Mesenchymal stem cell (in vitro differentiated cells and primary cell): ENCODE results near the gene DRAXIN.

ENCODE experiments used
- DNase-seq: peaks from one replicate; pipeline ENCODE4 v3.0.0-alpha.2; 2013
- H2AFZ ChIP-seq: one replicate; pipeline ENCODE4 v1.6.1; 2013; ENCODE audit warnings: low read depth, mild to moderate bottlenecking, control low read depth, inconsistent platforms, low read length, moderate library complexity
- H2AK5ac ChIP-seq: 2 replicates; pipeline ENCODE4 v1.6.1; 2013; ENCODE audit warnings: low read length, moderate library complexity, mild to moderate bottlenecking, inconsistent platforms; ENCODE audit not compliant: severe bottlenecking
- H2BK120ac ChIP-seq: one replicate; pipeline ENCODE4 v1.6.1; 2013; ENCODE audit warnings: low read depth, mild to moderate bottlenecking, inconsistent platforms, low read length, moderate library complexity
- H2BK12ac ChIP-seq, 2 experiments: one replicate each; pipeline ENCODE4 v1.6.1; 2013; ENCODE audit warnings: inconsistent platforms in 2 of 2, low read length in 2 of 2, mild to moderate bottlenecking in 2 of 2, moderate library complexity in 2 of 2, control low read depth in 1 of 2
- H2BK15ac ChIP-seq: one replicate; pipeline ENCODE4 v1.6.1; 2013; ENCODE audit warnings: mild to moderate bottlenecking, low read depth, inconsistent platforms; ENCODE audit not compliant: poor library complexity, severe bottlenecking
- H2BK5ac ChIP-seq: 2 replicates; pipeline ENCODE4 v1.6.1; 2013; ENCODE audit warnings: low read depth, mild to moderate bottlenecking, low read length, control low read depth, inconsistent platforms; ENCODE audit not compliant: poor library complexity, severe bottlenecking
- H3K14ac ChIP-seq, 2 experiments: one replicate each; pipeline ENCODE4 v1.6.1; 2013; ENCODE audit warnings: inconsistent platforms in 2 of 2, low read length in 2 of 2, control low read depth in 1 of 2, mild to moderate bottlenecking in 1 of 2, moderate library complexity in 1 of 2
- H3K18ac ChIP-seq, 2 experiments: one replicate each; pipeline ENCODE4 v1.6.1; 2013; ENCODE audit warnings: inconsistent platforms in 2 of 2, low read length in 2 of 2, control low read depth in 1 of 2, low read depth in 1 of 2, mild to moderate bottlenecking in 1 of 2
- H3K23ac ChIP-seq, 2 experiments: one replicate each; pipeline ENCODE4 v1.6.1; 2013; ENCODE audit warnings: inconsistent platforms in 2 of 2, low read length in 2 of 2, mild to moderate bottlenecking in 2 of 2, moderate library complexity in 2 of 2, control low read depth in 1 of 2
- H3K27ac ChIP-seq: 2 replicates; pipeline ENCODE4 v1.5.1; 2013; ENCODE audit warnings: mild to moderate bottlenecking, moderate library complexity, low read length, control low read depth, inconsistent platforms; ENCODE audit not compliant: poor library complexity, severe bottlenecking
- H3K27me3 ChIP-seq, 2 experiments: 2 replicates each; pipeline versions ENCODE4 v1.6.1 to v1.7.0; 2013; ENCODE audit warnings: low read length in 2 of 2, mild to moderate bottlenecking in 2 of 2, moderate library complexity in 2 of 2, control low read depth in 1 of 2, inconsistent platforms in 1 of 2; ENCODE audit not compliant: control insufficient read depth in 1 of 2, insufficient read depth in 1 of 2
- H3K36me3 ChIP-seq, 2 experiments: 2 replicates each; pipeline versions ENCODE4 v1.6.1 to v1.7.0; 2013; ENCODE audit warnings: low read length in 2 of 2, control low read depth in 1 of 2, inconsistent platforms in 1 of 2, low read depth in 1 of 2, mild to moderate bottlenecking in 1 of 2; ENCODE audit not compliant: insufficient read depth in 2 of 2, control insufficient read depth in 1 of 2
- H3K4ac ChIP-seq, 2 experiments: one replicate each; pipeline ENCODE4 v1.6.1; 2013; ENCODE audit warnings: inconsistent platforms in 2 of 2, low read length in 2 of 2, mild to moderate bottlenecking in 2 of 2, moderate library complexity in 2 of 2, control low read depth in 1 of 2, low read depth in 1 of 2
- H3K4me1 ChIP-seq: 2 replicates; pipeline ENCODE4 v1.6.1; 2013; ENCODE audit warnings: low read depth, low read length, control low read depth; ENCODE audit not compliant: control insufficient read depth, insufficient read depth
- H3K4me2 ChIP-seq: 2 replicates; pipeline ENCODE4 v1.6.1; 2013; ENCODE audit warnings: low read length, mild to moderate bottlenecking, inconsistent platforms; ENCODE audit not compliant: poor library complexity, severe bottlenecking
- H3K4me3 ChIP-seq, 2 experiments: 2 replicates each; pipeline versions ENCODE4 v1.5.1 to v1.7.0; 2013; ENCODE audit warnings: low read length in 2 of 2, mild to moderate bottlenecking in 2 of 2, control low read depth in 1 of 2, low read depth in 1 of 2; ENCODE audit not compliant: insufficient read depth in 1 of 2
- H3K79me1 ChIP-seq: replicated peaks from 2 replicates; pipeline ENCODE4 v1.6.1; 2013; ENCODE audit warnings: mild to moderate bottlenecking, control low read depth, low read length, inconsistent platforms; ENCODE audit not compliant: poor library complexity, severe bottlenecking
- H3K9ac ChIP-seq: 2 replicates; pipeline ENCODE4 v1.7.0; 2013; ENCODE audit warnings: mild to moderate bottlenecking, low read length, moderate library complexity
- H3K9me3 ChIP-seq: 2 replicates; pipeline ENCODE4 v1.7.0; 2013; ENCODE audit warnings: mild to moderate bottlenecking, low read length; ENCODE audit not compliant: control insufficient read depth
- H4K8ac ChIP-seq: one replicate; pipeline ENCODE4 v1.6.1; 2013; ENCODE audit warnings: inconsistent platforms, mild to moderate bottlenecking, low read length, moderate library complexity
- H4K91ac ChIP-seq: one replicate; pipeline ENCODE4 v1.6.1; 2013; ENCODE audit warnings: mild to moderate bottlenecking, low read length, inconsistent platforms
- WGBS: methylation state at CpG from one replicate; pipeline ENCODE4 v1.1.7; 2013; ENCODE audit warnings: mixed read lengths; 5-methylcytosine and 5-hydroxymethylcytosine counted together

DRAXIN gene

GRCh38 chr1:11648039-11648438 lies 43.5 kb upstream of the DRAXIN start:
- Histone ChIP-seq H3K18ac (no peak overlapping the region), H3K4me1 (peaks cover 17% of the 10 kb centered on the region), H3K27me3 (peaks cover 11 to 60% of the 10 kb centered on the region in 2 experiments), H3K9me3 (no peaks in the 10 kb centered on the region), H3K79me1 (no peaks in the 10 kb centered on the region), H2BK5ac (no peak overlapping the region), H4K91ac (no peak overlapping the region), H4K8ac (no peak overlapping the region), H3K14ac (no peak overlapping the region), H3K9ac (no peak overlapping the region), H3K23ac (no peak overlapping the region), H2AK5ac (no peak overlapping the region), H3K4me3 (no peak overlapping the region), H3K36me3 (peaks cover 0 to 8% of the 10 kb centered on the region in 2 experiments), H3K4ac (no peak overlapping the region), H2AFZ (no peak overlapping the region), H2BK120ac (no peak overlapping the region), H3K4me2 (no peak overlapping the region), H2BK12ac (no peak overlapping the region), H3K27ac (no peak overlapping the region), H2BK15ac (no peak overlapping the region)
- DNase-seq = no peak
- WGBS = 82% methylated on average over 6 of the region's 6 CpGs

GRCh38 chr1:11648732-11649158 lies 42.8 kb upstream of the DRAXIN start:
- Histone ChIP-seq H4K8ac (no peak overlapping the region), H3K18ac (no peak overlapping the region), H3K27ac (no peak overlapping the region), H2BK5ac (no peak overlapping the region), H3K79me1 (no peaks in the 10 kb centered on the region), H3K36me3 (peaks cover 0 to 8% of the 10 kb centered on the region in 2 experiments), H3K4ac (no peak overlapping the region), H3K9me3 (no peaks in the 10 kb centered on the region), H3K4me3 (no peak overlapping the region), H4K91ac (no peak overlapping the region), H2BK12ac (no peak overlapping the region), H2BK120ac (no peak overlapping the region), H3K9ac (no peak overlapping the region), H2AK5ac (no peak overlapping the region), H2BK15ac (no peak overlapping the region), H2AFZ (no peak overlapping the region), H3K4me1 (peaks cover 24% of the 10 kb centered on the region), H3K14ac (no peak overlapping the region), H3K27me3 (peaks cover 11 to 55% of the 10 kb centered on the region in 2 experiments), H3K23ac (no peak overlapping the region), H3K4me2 (no peak overlapping the region)
- WGBS = 33% methylated on average over 20 of the region's 30 CpGs
- DNase-seq = no peak

GRCh38 chr1:11649237-11649623 lies 42.3 kb upstream of the DRAXIN start:
- H2BK120ac ChIP-seq = no peak overlapping the region
- no peaks in the 10 kb centered on the region for H3K79me1 ChIP-seq
- H2AFZ ChIP-seq = no peak overlapping the region
- H3K4ac ChIP-seq = no peak overlapping the region
- H2BK12ac ChIP-seq = no peak overlapping the region
- H3K4me1 ChIP-seq = peaks cover 28% of the 10 kb centered on the region
- H3K36me3 ChIP-seq = peaks cover 0 to 8% of the 10 kb centered on the region in 2 experiments
- H3K27me3 ChIP-seq = peaks cover 11 to 55% of the 10 kb centered on the region in 2 experiments
- H2BK15ac ChIP-seq = no peak overlapping the region
- no peak overlapping the region for H4K8ac ChIP-seq
- WGBS = 52% methylated on average over 8 of the region's 9 CpGs
- no peak overlapping the region for H3K14ac ChIP-seq
- no peak overlapping the region for H3K9ac ChIP-seq
- H3K27ac ChIP-seq = no peak overlapping the region
- H3K4me3 ChIP-seq = no peak overlapping the region
- no peaks in the 10 kb centered on the region for H3K9me3 ChIP-seq
- no peak for DNase-seq
- H3K23ac ChIP-seq = no peak overlapping the region
- H2BK5ac ChIP-seq = no peak overlapping the region
- H4K91ac ChIP-seq = no peak overlapping the region
- H3K4me2 ChIP-seq = no peak overlapping the region
- H3K18ac ChIP-seq = no peak overlapping the region
- no peak overlapping the region for H2AK5ac ChIP-seq

DNA sequence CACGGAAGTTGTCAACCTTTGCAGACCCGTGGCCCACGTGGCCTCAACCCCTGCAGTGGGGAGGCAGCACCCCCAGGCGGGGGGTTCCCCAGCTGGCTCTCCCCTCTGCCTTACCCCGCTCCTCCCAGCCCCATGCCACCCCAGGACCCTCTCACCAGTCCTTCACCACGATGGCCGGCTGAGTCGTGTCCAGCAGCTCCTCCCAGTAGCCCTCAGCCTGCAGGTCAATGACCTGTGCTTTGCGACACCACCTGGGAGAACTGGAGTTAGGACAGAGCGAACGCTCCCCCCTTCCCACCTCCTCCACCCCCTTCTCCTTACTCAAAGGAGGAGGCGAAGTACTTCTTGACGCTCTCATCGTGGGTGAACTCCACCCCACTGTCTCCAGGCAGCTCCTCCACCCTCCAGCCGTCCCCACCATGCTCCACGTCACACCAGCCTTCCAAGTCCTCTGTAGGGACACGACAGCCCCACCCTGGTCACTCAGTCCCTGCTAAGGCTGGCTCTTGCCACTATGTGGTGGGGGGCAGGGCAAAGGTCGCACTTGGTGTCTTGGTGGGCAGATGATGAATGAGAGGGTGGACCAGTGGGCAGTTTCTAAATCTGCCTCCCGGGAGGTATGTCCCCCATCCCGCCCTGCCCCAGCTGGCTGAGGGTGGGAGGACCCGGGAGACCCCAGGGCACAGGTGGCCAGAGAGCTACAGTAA lies 41.7 kb upstream of the DRAXIN start:
- no peak overlapping the region for H2BK120ac ChIP-seq
- H3K4ac ChIP-seq = no peak overlapping the region
- H4K8ac ChIP-seq = peak overlapping the region; percentile 32
- no peak overlapping the region for H3K27ac ChIP-seq
- no peak overlapping the region for H2AK5ac ChIP-seq
- H3K36me3 ChIP-seq = peaks cover 0 to 8% of the 10 kb centered on the region in 2 experiments
- H3K14ac ChIP-seq = no peak overlapping the region
- H3K9me3 ChIP-seq = no peaks in the 10 kb centered on the region
- WGBS = 76% methylated on average over 21 of the region's 21 CpGs
- H3K4me1 ChIP-seq = peaks cover 28% of the 10 kb centered on the region
- no peak overlapping the region for H2BK15ac ChIP-seq
- no peak overlapping the region for H2AFZ ChIP-seq
- H3K79me1 ChIP-seq = no peaks in the 10 kb centered on the region
- H4K91ac ChIP-seq = peak overlapping the region; percentile 29
- peak overlapping the region in 1 of 2 experiments; percentile 51 for H3K4me3 ChIP-seq
- H2BK5ac ChIP-seq = no peak overlapping the region
- H3K9ac ChIP-seq = no peak overlapping the region
- H3K4me2 ChIP-seq = peak overlapping the region; percentile 61
- no peak overlapping the region for H3K23ac ChIP-seq
- peaks cover 11 to 55% of the 10 kb centered on the region in 2 experiments for H3K27me3 ChIP-seq
- H2BK12ac ChIP-seq = no peak overlapping the region
- H3K18ac ChIP-seq = no peak overlapping the region
- no peak for DNase-seq
